ENCODE results near the gene KCNQ1. TPM values are rescaled to one million over a fixed set of nuclear protein-coding genes. Genes with fewer than 3 reads are reported as not detected.
A peak's percentile ranks its signal among the peaks of the same experiment; 100 is the strongest.

Gene KCNQ1
- total and polyA plus RNA-seq, 8 donors = 7.1 to 37.7 (median 9.9) TPM

GRCh38 chr11:2569321-2569721 lies 124.5 kb downstream of the KCNQ1 start:
- peaks cover 0 to 21% of the 10 kb centered on the region in 2 donors for H3K36me3 ChIP-seq
- H3K4me1 ChIP-seq = no peaks in the 10 kb centered on the region
- ATAC-seq = no peak
- peak in 1 of 4 donors; percentile 68 for DNase-seq
- no peak overlapping the region for H3K4me3 ChIP-seq
- no peak overlapping the region for H3K27ac ChIP-seq
- intact Hi-C loops (cut with DNase I) = no loop called here
- TF ChIP-seq, protein P1, sequence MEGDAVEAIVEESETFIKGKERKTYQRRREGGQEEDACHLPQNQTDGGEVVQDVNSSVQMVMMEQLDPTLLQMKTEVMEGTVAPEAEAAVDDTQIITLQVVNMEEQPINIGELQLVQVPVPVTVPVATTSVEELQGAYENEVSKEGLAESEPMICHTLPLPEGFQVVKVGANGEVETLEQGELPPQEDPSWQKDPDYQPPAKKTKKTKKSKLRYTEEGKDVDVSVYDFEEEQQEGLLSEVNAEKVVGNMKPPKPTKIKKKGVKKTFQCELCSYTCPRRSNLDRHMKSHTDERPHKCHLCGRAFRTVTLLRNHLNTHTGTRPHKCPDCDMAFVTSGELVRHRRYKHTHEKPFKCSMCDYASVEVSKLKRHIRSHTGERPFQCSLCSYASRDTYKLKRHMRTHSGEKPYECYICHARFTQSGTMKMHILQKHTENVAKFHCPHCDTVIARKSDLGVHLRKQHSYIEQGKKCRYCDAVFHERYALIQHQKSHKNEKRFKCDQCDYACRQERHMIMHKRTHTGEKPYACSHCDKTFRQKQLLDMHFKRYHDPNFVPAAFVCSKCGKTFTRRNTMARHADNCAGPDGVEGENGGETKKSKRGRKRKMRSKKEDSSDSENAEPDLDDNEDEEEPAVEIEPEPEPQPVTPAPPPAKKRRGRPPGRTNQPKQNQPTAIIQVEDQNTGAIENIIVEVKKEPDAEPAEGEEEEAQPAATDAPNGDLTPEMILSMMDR (IDR thresholded peaks at IDR 0.05) = no peak
- no peaks in the 10 kb centered on the region for H3K27me3 ChIP-seq
- H3K9me3 ChIP-seq = no peaks in the 10 kb centered on the region

DNA sequence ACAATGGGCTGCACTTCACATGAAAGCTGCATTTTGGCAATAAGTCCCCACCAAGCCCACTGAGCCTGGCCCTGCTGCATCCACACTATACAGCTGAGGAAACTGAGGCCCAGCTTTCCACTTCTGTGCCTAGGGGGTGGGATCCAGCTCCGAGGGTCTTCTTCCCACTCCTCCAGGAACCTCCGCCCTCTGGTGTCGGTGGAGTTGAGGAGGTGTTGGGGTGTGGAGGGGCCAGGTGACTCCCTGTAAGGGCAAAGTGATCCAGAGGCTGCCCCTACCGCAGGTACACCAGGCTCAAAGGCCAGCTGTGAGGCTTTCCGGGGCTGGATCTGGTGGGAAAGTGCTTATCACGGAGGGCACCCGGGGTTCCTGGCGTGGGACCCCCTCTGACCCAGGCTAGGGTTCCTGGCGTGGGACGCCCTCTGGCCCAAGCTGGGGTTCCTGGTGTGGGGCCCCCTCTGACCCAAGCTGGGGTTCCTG lies 125.0 kb downstream of the KCNQ1 start:
- TF ChIP-seq, protein P1 (IDR thresholded peaks at IDR 0.05) = no peak
- no peak for DNase-seq

GRCh38 chr11:2570211-2570811 lies 125.5 kb downstream of the KCNQ1 start:
- Histone ChIP-seq H3K4me3 (no peak overlapping the region), H3K27ac (no peak overlapping the region), H3K27me3 (no peaks in the 10 kb centered on the region), H3K36me3 (peaks cover 0 to 21% of the 10 kb centered on the region in 2 donors), H3K9me3 (no peaks in the 10 kb centered on the region), H3K4me1 (no peaks in the 10 kb centered on the region)
- ATAC-seq = no peak
- TF ChIP-seq, protein P1 (IDR thresholded peaks at IDR 0.05) = no peak
- intact Hi-C loops (cut with DNase I) = no loop called here
- DNase-seq = peak in 1 of 4 donors; percentile 52

More for the DNA sequence above, 125.0 kb downstream of the KCNQ1 start:
- Histone ChIP-seq H3K9me3 (no peaks in the 10 kb centered on the region), H3K27ac (no peak overlapping the region), H3K36me3 (peaks cover 0 to 21% of the 10 kb centered on the region in 2 donors), H3K27me3 (no peaks in the 10 kb centered on the region), H3K4me3 (no peak overlapping the region), H3K4me1 (no peaks in the 10 kb centered on the region)
- no peak for ATAC-seq
- intact Hi-C loops (cut with DNase I) = no loop called here

DNA sequence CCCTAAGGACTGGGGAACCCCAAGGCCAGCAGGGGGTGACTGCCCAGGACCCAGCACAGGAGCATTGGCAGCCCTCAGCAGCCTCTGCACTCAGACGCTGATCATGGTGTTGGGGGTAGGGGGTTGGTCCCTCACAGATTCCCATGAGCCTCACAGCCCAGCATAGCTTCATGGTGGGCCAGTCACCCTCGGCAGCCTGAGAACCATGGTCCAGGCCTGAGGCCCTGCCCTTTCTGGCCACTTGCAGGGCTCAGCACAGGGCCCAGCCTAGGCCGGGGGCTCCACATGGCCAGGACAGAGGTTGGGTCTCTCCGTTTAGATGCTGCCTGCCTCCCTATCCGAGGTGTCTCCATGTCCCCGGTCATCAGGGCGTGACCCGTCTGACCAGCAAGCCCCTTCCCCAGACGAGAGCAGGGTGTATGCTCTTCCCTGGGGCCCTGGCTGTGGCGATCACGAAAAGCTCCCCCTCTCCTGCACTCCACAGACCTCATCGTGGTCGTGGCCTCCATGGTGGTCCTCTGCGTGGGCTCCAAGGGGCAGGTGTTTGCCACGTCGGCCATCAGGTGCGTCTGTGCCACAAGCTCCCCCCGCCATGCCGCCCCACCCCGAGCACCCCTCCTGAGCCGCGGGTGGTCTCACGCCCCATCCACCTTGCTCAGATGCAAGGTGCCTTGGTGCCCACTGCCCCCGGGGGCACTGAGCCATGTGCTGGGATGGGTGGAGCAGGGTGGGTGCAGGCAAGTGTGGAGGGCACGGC lies 126.2 kb downstream of the KCNQ1 start:
- Histone ChIP-seq H3K4me3 (no peak overlapping the region), H3K27ac (no peak overlapping the region), H3K4me1 (no peaks in the 10 kb centered on the region), H3K9me3 (no peaks in the 10 kb centered on the region), H3K36me3 (peaks cover 0 to 21% of the 10 kb centered on the region in 2 donors), H3K27me3 (no peaks in the 10 kb centered on the region)
- intact Hi-C loops (cut with DNase I) = no loop called here
- TF ChIP-seq, protein P1 (IDR thresholded peaks at IDR 0.05) = no peak
- DNase-seq (peak in 1 of 4 donors; percentile 67), ATAC-seq (no peak)

- peak in 1 of 4 donors; percentile 68 for DNase-seq
- ATAC-seq = no peak
- no peaks in the 10 kb centered on the region for H3K4me1 ChIP-seq
- peaks cover 0 to 21% of the 10 kb centered on the region in 2 donors for H3K36me3 ChIP-seq
- TF ChIP-seq, protein P1 (IDR thresholded peaks at IDR 0.05) = no peak
- no peak overlapping the region for H3K27ac ChIP-seq
- no peak overlapping the region for H3K4me3 ChIP-seq
- no peaks in the 10 kb centered on the region for H3K9me3 ChIP-seq
- intact Hi-C loops (cut with DNase I) = no loop called here
- H3K27me3 ChIP-seq = no peaks in the 10 kb centered on the region
Observed at GRCh38 chr11:2571598-2572281, 126.9 kb downstream of the KCNQ1 start.
